Activated CD8-positive, alpha-beta memory T cell treated with anti-CD3 and anti-CD28 coated beads for 1 hour (primary cell): ENCODE measurements around the gene TEX2.

Experiments
- DNase-seq, 2 donors: peaks; one replicate each; pipeline ENCODE4 v3.0.0-alpha.2; 2020; ENCODE audit warnings: low read depth in 1 of 2; ENCODE audit errors: extremely low read depth in 1 of 2

TEX2 gene

GRCh38 chr17:64148017-64148631 lies 114.9 kb downstream of the TEX2 start:
- no peak for DNase-seq

- DNase-seq = no peak
These were observed 115.7 kb downstream of the TEX2 start for GRCh38 chr17:64147110-64148016.

DNA sequence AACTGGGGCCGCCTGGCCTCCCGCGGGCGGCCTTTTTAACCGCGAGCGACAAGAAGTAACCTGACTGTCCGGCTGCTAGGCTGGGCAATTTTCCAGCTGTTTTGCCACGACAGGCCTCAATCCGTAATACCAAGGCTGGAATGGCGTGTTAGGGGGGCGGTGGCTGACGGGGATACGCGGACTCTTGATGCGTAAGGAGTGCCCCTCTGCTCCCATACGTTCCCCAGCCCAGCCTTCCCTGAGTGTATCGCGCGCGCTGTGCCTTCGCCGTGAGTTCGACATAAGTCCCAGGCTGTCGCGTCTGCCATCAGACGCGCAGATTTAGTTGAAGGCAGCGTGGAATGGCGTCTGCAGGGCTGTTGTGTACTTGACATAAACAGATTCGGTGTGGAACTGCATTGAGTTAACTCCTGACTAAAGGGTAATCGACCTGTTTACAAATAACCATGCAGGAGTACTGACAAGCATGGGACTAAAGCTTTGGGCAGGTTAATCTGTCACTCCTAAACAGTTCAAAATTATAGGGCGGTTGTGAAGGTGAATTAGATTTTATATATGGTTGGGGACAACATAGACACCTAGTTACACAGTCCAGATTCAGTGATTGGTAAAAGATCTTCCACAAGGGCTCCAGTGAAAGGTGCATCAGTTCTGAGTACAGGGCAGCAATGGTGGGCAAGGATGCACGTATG lies 116.5 kb downstream of the TEX2 start:
- DNase-seq = no peak

DNA sequence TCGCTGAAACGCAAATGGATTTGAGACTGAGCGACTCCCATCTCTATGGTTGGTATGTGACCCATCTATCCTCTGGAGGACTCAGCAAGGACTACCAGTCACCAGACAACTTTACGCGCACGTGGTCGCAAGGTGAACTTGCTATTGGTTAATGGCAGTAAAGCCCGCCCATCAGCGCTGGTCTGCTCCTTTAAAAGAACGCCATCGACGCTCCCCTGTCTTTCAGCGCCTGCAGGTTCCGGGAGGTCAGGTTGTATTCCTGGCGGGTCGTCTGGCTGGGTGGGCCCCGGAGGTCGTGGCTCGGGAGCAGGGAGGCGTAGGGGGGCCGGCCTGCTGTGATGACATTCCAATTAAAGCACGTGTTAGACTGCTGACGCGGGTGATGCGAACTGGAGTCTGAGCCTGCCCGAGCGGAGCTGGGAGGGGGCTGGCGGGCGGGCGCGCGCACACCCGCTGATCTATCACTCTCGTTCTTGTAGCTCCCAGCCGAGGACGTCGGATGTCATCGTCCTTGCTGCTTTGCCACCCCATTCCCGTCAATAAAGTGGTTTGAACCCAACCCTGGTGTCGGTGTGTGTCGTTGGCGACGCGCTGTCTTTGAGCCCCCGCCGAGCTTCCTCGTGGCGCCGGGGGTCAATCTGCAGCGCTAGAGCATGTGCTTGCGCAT lies 117.2 kb downstream of the TEX2 start:
- DNase-seq = peak; percentile 81 to 96

DNA sequence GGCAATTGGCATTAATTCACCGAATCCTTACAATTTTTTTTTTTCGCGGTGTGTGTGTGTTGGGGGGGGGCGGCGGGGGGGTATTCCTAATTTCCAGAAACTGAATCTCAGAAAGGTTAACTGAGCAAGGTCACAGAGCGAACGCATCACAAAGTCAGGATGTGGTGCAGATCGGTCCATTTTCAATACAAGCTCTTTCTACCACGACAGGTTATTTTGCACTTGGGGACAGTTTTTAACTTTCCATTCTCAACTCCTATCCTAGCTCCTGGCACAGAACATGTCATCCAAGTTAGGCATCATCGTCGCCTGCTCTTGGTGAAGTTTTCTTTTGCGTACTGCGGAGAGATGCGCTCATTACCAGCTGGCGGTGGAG lies 117.7 kb downstream of the TEX2 start:
- no peak for DNase-seq

DNA sequence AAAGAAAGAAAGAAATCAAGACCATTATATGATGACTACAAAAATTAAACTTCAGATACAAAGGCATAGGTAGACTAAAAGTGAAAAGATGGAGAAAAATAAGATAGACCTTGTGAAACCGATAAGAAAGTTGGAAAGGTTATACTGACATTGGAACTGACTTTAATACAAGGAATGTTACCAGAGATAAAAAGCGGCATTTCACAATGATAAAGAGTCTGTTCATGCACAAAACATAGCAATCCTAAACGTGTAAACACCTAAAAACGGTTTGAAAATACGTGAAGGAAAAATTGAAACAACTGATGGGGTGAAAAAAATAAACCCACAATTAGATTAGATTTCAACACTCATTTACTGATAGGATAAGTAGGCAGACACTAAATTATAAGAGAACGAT lies 123.5 kb downstream of the TEX2 start:
- DNase-seq = no peak

DNA sequence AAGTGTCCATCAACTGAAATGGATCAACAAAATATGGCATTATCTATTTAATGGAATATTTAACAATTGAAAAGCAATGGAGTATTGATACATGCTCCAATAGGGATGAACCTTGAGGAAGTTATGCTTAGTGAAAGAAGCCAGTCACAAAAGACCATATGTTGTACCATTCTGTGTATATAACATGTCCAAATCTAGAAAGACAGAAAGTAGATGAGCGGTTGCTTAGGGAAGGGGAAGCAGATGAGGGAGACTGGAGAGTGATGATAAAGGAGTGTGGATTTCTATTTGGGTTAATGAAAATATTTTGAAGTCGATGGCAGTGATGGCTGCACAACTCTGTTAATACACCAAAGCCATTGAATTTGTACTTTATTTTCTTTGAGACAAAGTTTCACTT lies 124.6 kb downstream of the TEX2 start:
- no peak for DNase-seq

GRCh38 chr17:64135000-64135399 lies 128.1 kb downstream of the TEX2 start:
- no peak for DNase-seq

- DNase-seq = no peak
These were observed 128.7 kb downstream of the TEX2 start for GRCh38 chr17:64134216-64134970.

- no peak for DNase-seq
These were observed 129.4 kb downstream of the TEX2 start for GRCh38 chr17:64133546-64134215.

DNA sequence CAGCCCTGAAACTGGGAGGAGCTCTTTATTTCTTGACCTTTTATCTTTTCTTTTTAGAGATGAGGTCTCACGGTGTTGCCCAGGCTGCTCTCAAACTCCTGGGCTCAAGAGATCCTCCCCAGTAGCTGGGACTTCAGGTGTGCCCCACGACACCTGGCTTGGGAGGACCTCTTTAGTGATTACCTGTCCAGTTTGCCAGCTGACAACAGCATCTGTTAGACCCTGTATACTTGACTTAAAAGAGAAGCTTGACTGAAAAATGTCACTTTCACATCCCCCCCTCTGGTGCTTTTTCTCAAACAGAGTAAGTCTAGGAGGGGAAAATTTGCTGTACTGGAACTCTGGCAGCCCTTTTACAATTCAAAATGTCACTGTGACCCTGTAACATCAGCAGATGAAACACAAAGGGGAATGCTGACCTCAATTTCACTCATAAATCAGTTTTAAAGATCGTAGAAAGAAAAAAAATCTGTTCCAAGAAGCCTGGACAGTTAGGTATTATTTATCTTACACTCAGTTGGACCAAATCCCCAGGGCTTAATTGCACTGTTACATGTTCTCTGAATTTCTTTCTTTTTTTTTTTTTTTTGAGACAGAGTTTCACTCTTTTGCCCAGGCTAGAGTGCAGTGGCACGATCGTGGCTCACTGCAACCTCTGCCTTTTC lies 131.3 kb downstream of the TEX2 start:
- DNase-seq = no peak

- no peak for DNase-seq
These were observed 132.5 kb downstream of the TEX2 start for GRCh38 chr17:64130559-64131001.

- peak; percentile 87 to 93 for DNase-seq
These were observed 133.1 kb downstream of the TEX2 start, which contains the start of gene ERN1 for GRCh38 chr17:64129765-64130558. TSS of gene ERN1 (minus strand) at chr17:64130144. CDS start at chr17:64130029, 115 bp downstream.

- DNase-seq = no peak
These were observed 133.6 kb downstream of the TEX2 start for GRCh38 chr17:64129515-64129764.

DNA sequence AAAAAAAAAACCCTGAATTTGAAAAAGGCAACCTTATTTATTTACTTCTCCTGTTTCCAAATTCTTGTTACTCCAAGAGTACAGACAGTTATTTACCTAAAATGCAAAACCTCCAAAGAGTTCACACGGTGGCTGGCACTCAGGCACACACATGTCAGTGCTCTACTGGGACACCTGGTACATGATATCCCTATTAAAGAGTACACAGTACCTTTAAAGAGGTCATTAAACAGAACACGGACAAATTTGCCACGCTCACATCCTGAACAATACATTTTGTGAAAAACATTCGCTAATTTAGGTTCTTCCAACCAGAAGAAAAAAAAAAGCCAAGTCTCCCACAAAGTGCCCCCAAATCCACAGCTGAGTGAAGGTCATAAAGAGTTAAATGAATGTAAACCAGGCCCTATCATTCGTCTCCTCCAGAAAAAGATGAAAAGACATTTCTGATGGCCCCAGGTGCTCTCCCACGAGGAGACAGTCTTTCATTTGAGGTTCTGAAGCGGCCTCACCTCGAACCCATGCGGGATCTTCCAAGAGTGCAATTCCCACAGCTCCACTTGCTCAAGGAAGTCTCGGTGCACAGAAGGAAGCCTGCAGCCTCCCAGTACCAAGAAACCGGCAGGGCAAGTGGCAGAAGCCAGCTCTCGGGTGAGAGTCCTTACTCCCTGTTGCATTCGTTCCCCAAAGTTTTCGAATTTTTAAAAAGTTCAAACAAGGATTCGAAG lies 134.1 kb downstream of the TEX2 start:
- DNase-seq = no peak

GRCh38 chr17:64126918-64127317 lies 136.1 kb downstream of the TEX2 start:
- no peak for DNase-seq

- no peak for DNase-seq
These were observed 137.1 kb downstream of the TEX2 start for GRCh38 chr17:64125937-64126336.

GRCh38 chr17:64124609-64125008 lies 138.5 kb downstream of the TEX2 start:
- DNase-seq = no peak
